Ovary (tissue), 3 donors: ENCODE data around the gene SIN3A.

ENCODE experiments used
- EP300 ChIP-seq: sonication (generic); formaldehyde crosslinking; IDR thresholded peaks from one replicate; pipeline ENCODE4 v1.6.1; 2017; ENCODE audit warnings: antibody characterized with exemption
- POLR2A ChIP-seq: fragments of 450-650 bp; IDR thresholded peaks from one replicate; pipeline ENCODE4 v1.6.1; 2017; ENCODE audit warnings: antibody characterized with exemption, mild to moderate bottlenecking, moderate library complexity
- TF ChIP-seq, protein P1 (sequence below), 3 donors: fragments of 450-650 bp in 2 of 3; fragments of 200-600 bp in 1 of 3; IDR thresholded peaks; one replicate each; pipeline versions ENCODE4 v1.5.1 to v1.8.0; 2016 to 2022; ENCODE audit warnings: antibody characterized with exemption in 3 of 3, mild to moderate bottlenecking in 1 of 3
- donor health status: DM: no; HTN: no; CAD: no.

- TF ChIP-seq, protein P1, sequence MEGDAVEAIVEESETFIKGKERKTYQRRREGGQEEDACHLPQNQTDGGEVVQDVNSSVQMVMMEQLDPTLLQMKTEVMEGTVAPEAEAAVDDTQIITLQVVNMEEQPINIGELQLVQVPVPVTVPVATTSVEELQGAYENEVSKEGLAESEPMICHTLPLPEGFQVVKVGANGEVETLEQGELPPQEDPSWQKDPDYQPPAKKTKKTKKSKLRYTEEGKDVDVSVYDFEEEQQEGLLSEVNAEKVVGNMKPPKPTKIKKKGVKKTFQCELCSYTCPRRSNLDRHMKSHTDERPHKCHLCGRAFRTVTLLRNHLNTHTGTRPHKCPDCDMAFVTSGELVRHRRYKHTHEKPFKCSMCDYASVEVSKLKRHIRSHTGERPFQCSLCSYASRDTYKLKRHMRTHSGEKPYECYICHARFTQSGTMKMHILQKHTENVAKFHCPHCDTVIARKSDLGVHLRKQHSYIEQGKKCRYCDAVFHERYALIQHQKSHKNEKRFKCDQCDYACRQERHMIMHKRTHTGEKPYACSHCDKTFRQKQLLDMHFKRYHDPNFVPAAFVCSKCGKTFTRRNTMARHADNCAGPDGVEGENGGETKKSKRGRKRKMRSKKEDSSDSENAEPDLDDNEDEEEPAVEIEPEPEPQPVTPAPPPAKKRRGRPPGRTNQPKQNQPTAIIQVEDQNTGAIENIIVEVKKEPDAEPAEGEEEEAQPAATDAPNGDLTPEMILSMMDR (IDR thresholded peaks at IDR 0.05) = no peak
- TF ChIP-seq POLR2A (no peak), EP300 (no peak)
These were observed 109.3 kb downstream of the SIN3A start for GRCh38 chr15:75342221-75342620.
